Measurements from ENCODE around the gene SLC49A4.

DNA sequence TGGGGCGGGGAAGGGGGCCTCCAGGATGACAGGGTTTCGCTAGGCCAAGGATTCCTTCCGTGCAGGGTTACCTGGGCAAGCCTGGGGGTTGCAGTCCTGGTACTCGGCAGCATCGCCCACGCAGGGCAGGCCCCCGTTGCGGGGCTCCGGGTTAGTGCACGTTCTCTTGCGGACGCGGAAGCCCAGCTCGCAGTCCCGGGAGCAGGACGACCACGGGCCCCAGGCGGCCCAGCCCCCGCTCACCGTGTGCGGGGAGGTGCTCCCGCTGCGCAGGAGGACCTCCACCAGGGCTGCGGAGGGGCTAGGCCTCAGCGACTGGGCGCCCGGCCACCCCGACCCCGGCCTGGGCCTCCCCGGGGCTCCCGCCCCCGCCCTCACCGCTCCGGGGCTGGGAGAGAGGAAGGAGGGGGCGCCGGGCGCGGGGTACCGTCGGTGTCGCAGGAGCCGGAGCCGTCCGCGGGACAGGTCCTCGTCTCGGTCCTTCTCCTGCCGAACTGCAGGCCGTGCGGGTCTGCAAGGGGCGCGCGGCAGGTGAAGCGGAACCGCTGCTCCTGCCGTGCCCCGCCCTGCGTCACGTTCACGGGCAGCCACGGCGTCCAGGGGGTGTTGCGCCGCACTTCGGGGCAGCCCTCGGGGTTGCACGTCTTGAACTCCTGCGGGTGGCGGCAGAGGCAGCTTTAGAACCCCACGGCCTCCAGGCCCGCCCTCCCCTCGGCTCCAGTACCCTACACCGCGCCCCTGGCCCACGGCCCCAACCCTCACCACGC is 118.1 kb downstream of the SLC49A4 start:
- TF ChIP-seq, protein P1, sequence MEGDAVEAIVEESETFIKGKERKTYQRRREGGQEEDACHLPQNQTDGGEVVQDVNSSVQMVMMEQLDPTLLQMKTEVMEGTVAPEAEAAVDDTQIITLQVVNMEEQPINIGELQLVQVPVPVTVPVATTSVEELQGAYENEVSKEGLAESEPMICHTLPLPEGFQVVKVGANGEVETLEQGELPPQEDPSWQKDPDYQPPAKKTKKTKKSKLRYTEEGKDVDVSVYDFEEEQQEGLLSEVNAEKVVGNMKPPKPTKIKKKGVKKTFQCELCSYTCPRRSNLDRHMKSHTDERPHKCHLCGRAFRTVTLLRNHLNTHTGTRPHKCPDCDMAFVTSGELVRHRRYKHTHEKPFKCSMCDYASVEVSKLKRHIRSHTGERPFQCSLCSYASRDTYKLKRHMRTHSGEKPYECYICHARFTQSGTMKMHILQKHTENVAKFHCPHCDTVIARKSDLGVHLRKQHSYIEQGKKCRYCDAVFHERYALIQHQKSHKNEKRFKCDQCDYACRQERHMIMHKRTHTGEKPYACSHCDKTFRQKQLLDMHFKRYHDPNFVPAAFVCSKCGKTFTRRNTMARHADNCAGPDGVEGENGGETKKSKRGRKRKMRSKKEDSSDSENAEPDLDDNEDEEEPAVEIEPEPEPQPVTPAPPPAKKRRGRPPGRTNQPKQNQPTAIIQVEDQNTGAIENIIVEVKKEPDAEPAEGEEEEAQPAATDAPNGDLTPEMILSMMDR (conservative IDR thresholded peaks at IDR 0.05; ENCODE audit: low read depth, low read length), result no peak
- no peak for TF ChIP-seq EZH2 (IDR thresholded peaks at IDR 0.05; ENCODE audit: low read length, unreplicated experiment)
- TF ChIP-seq EZH2phosphoT487 (IDR thresholded peaks at IDR 0.05; ENCODE audit: borderline replicate concordance, low read length), result no peak
